Glutamatergic neuron (in vitro differentiated cells): ENCODE measurements around the gene DDX6. TPM values are rescaled to one million over a fixed set of nuclear protein-coding genes. Genes with fewer than 3 reads are reported as not detected.
A peak's percentile ranks its signal among the peaks of the same experiment; 100 is the strongest.

Source experiments
- DNase-seq: peaks from one replicate; pipeline ENCODE4 v3.0.0; 2022
- H3K27ac Mint-ChIP-seq: one replicate; pipeline ENCODE4 v1.8.0; 2020; ENCODE audit warnings: mild to moderate bottlenecking, mixed read lengths, inconsistent platforms; ENCODE audit not compliant: unreplicated experiment
- H3K27me3 Mint-ChIP-seq: one replicate; pipeline ENCODE4 v1.8.0; 2020; ENCODE audit warnings: mild to moderate bottlenecking, moderate library complexity, mixed read lengths, inconsistent platforms; ENCODE audit not compliant: unreplicated experiment
- H3K36me3 Mint-ChIP-seq: one replicate; pipeline ENCODE4 v1.8.0; 2020; ENCODE audit warnings: mild to moderate bottlenecking, mixed read lengths, inconsistent platforms; ENCODE audit not compliant: unreplicated experiment
- H3K4me1 Mint-ChIP-seq: one replicate; pipeline ENCODE4 v1.8.0; 2020; ENCODE audit warnings: mild to moderate bottlenecking, low read depth, mixed read lengths, inconsistent platforms; ENCODE audit not compliant: unreplicated experiment
- H3K4me3 Mint-ChIP-seq: one replicate; pipeline ENCODE4 v1.8.0; 2020; ENCODE audit warnings: mild to moderate bottlenecking, mixed read lengths, inconsistent platforms; ENCODE audit not compliant: unreplicated experiment
- H3K9me3 Mint-ChIP-seq: one replicate; pipeline ENCODE4 v1.8.0; 2020; ENCODE audit warnings: mild to moderate bottlenecking, moderate library complexity, mixed read lengths, inconsistent platforms; ENCODE audit not compliant: unreplicated experiment
- CTCF ChIP-seq: fragments of 200-600 bp; sonication (generic); IDR thresholded peaks from one replicate; pipeline ENCODE4 v1.5.0; 2021; ENCODE audit not compliant: partially characterized antibody, unreplicated experiment
- total RNA-seq: library from RNA; stranded (reverse); fragmentation: NEBNext Ultra II Directional; extraction: Animal tissue kit (Norgen Biotek cat#: 25700); gene quantifications from one replicate; pipeline ENCODE4 v1.2.1, GENCODE V29; 2021; ENCODE audit not compliant: unreplicated experiment

Gene DDX6
- total RNA-seq, 1 donor from 2014 or later, result 188 TPM

GRCh38 chr11:118752654-118753053 is 38.3 kb downstream of the DDX6 start:
- H3K27me3 Mint-ChIP-seq, result no peaks in the 10 kb centered on the region
- no peak overlapping the region for H3K4me3 Mint-ChIP-seq
- TF ChIP-seq CTCF, result no peak
- no peak overlapping the region for H3K27ac Mint-ChIP-seq
- no peaks in the 10 kb centered on the region for H3K9me3 Mint-ChIP-seq
- H3K4me1 Mint-ChIP-seq, result peaks cover 4% of the 10 kb centered on the region
- no peaks in the 10 kb centered on the region for H3K36me3 Mint-ChIP-seq
- no peak for DNase-seq

DNA sequence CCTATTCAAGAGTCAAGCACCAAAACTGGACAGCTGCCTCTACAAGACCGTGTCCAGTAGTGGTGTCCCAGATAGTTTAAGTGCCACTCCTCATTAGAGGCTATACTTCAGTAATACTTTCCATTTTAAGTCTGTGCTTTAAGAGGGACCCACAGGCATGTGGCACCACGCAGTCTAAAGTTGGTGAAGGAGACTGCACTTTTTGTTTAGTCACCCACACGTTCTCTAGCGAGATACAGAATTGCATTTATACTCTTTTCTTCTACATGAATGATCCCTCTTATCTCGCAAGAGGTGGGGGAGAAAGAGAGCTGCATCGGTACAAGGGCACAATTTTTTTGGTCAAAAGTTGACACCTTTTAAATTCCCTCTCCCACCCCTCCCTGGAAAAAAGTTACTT is 41.5 kb downstream of the DDX6 start:
- H3K9me3 Mint-ChIP-seq, result no peaks in the 10 kb centered on the region
- no peak overlapping the region for H3K4me3 Mint-ChIP-seq
- no peak for TF ChIP-seq CTCF
- no peak for DNase-seq
- H3K4me1 Mint-ChIP-seq, result peaks cover 6% of the 10 kb centered on the region
- H3K36me3 Mint-ChIP-seq, result no peaks in the 10 kb centered on the region
- H3K27ac Mint-ChIP-seq, result no peak overlapping the region
- peaks cover 3% of the 10 kb centered on the region for H3K27me3 Mint-ChIP-seq

- peaks cover 13% of the 10 kb centered on the region for H3K4me1 Mint-ChIP-seq
- peaks cover 5% of the 10 kb centered on the region for H3K27me3 Mint-ChIP-seq
- no peaks in the 10 kb centered on the region for H3K36me3 Mint-ChIP-seq
- no peak overlapping the region for H3K4me3 Mint-ChIP-seq
- H3K27ac Mint-ChIP-seq, result no peak overlapping the region
- no peak for TF ChIP-seq CTCF
- DNase-seq, result no peak
- peaks cover 4% of the 10 kb centered on the region for H3K9me3 Mint-ChIP-seq
Measured at GRCh38 chr11:118748056-118748455, 42.9 kb downstream of the DDX6 start.

DNA sequence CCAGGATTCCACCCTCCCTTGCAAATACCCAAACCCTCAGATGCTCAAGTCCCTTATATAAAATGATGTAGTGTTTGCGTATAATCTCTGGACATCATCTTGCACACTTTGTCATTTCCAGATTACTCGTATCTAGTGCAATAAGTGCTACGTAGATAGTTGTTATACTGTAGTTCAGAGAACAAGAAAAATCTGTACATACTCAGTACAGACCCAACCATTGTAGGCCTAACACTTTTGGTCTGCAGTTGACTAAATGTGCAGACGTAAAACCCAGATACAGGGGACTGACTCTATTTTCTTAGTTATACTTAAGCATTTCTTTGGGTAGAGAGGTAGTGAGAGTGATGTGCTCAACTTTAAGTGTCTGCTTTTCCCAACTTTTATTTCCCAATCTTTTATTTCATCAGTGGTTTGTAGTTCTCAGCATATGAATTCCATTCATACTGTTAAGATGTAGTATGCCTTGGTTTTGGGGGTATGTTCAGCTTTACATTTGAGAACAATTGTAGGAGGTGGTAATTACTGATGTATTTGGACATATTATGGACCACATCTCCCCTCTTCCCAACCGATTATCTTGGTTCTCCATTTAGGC is 43.9 kb downstream of the DDX6 start:
- Mint-ChIP-seq H3K36me3 (no peaks in the 10 kb centered on the region), H3K27ac (no peak overlapping the region), H3K4me1 (peaks cover 13% of the 10 kb centered on the region), H3K27me3 (peaks cover 5% of the 10 kb centered on the region), H3K9me3 (peaks cover 4% of the 10 kb centered on the region), H3K4me3 (no peak overlapping the region)
- DNase-seq, result no peak
- TF ChIP-seq CTCF, result no peak

DNA sequence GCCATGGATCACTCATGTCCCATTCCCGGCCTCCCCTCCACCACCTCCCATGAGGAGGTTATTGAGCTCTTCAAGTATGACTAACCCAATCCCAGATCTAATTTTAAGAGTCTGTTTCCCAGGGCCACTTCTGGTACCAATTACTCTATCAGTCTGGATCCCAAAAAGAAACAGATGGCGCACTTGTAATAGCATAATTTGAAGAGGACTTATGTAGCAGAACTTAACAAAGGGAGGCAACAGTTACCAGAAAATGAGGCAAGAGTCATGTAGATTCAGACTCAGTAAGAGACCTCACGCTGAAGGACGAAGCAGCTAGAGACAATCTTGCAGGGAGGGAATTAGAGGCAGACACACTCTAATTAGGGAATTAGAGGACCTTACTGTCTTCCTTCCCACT is 46.9 kb downstream of the DDX6 start:
- DNase-seq, result no peak
- TF ChIP-seq CTCF, result no peak
- H3K4me1 Mint-ChIP-seq, result peaks cover 11% of the 10 kb centered on the region
- peaks cover 4% of the 10 kb centered on the region for H3K9me3 Mint-ChIP-seq
- H3K27ac Mint-ChIP-seq, result peak overlapping the region; percentile 75
- peak overlapping the region; percentile 57 for H3K4me3 Mint-ChIP-seq
- peaks cover 5% of the 10 kb centered on the region for H3K27me3 Mint-ChIP-seq
- H3K36me3 Mint-ChIP-seq, result no peaks in the 10 kb centered on the region
